ENCODE measurements around the gene MAGOH.

Gene MAGOH

GRCh38 chr1:53219711-53220110, 18.6 kb downstream of the MAGOH start:
- no peak for DNase-seq (ENCODE audit: low read depth)
- TF ChIP-seq CTCF (IDR thresholded peaks at IDR 0.05; ENCODE audit: low read depth, low read length, missing control alignments): no peak
- in situ Hi-C loops (cut with HindIII; ENCODE audit: low sequenced_read_pairs): no loop called here
- H3K4me3 ChIP-seq (ENCODE audit: low read depth, low read length): peak overlapping the region; percentile 84

GRCh38 chr1:53218201-53218600, 20.1 kb downstream of the MAGOH start:
- H3K4me3 ChIP-seq (ENCODE audit: low read depth, low read length): no peak overlapping the region
- DNase-seq (ENCODE audit: low read depth): no peak
- no peak for TF ChIP-seq CTCF (IDR thresholded peaks at IDR 0.05; ENCODE audit: low read depth, low read length, missing control alignments)
- in situ Hi-C loops (cut with HindIII; ENCODE audit: low sequenced_read_pairs): no loop called here

- no peak overlapping the region for H3K4me3 ChIP-seq (ENCODE audit: low read depth, low read length)
- in situ Hi-C loops (cut with HindIII; ENCODE audit: low sequenced_read_pairs): no loop called here
- TF ChIP-seq CTCF (IDR thresholded peaks at IDR 0.05; ENCODE audit: low read depth, low read length, missing control alignments): no peak
- no peak for DNase-seq (ENCODE audit: low read depth)
These were observed 23.9 kb downstream of the MAGOH start for GRCh38 chr1:53214376-53214940.

- no peak for DNase-seq (ENCODE audit: low read depth)
- no peak overlapping the region for H3K4me3 ChIP-seq (ENCODE audit: low read depth, low read length)
- TF ChIP-seq CTCF (IDR thresholded peaks at IDR 0.05; ENCODE audit: low read depth, low read length, missing control alignments): no peak
- in situ Hi-C loops (cut with HindIII; ENCODE audit: low sequenced_read_pairs): no loop called here
These were observed 27.4 kb downstream of the MAGOH start for GRCh38 chr1:53210954-53211353.

- no peak for TF ChIP-seq CTCF (IDR thresholded peaks at IDR 0.05; ENCODE audit: low read depth, low read length, missing control alignments)
- no peak for DNase-seq (ENCODE audit: low read depth)
- no peak overlapping the region for H3K4me3 ChIP-seq (ENCODE audit: low read depth, low read length)
- in situ Hi-C loops (cut with HindIII; ENCODE audit: low sequenced_read_pairs): no loop called here
These were observed 28.0 kb downstream of the MAGOH start for GRCh38 chr1:53210352-53210751.

GRCh38 chr1:53207726-53208125, 30.6 kb downstream of the MAGOH start:
- no peak for TF ChIP-seq CTCF (IDR thresholded peaks at IDR 0.05; ENCODE audit: low read depth, low read length, missing control alignments)
- DNase-seq (ENCODE audit: low read depth): no peak
- no peak overlapping the region for H3K4me3 ChIP-seq (ENCODE audit: low read depth, low read length)
- in situ Hi-C loops (cut with HindIII; ENCODE audit: low sequenced_read_pairs): no loop called here
